Neural cell (in vitro differentiated cells): ENCODE results near the gene VMA21. TPM values are rescaled to one million over a fixed set of nuclear protein-coding genes. Genes with fewer than 3 reads are reported as not detected.

Experiments used
- H2AFZ ChIP-seq: fragments of 200-600, 300-800 bp; sonication (generic), shearing (Covaris generic); 2 replicates; pipeline ENCODE4 v1.6.0; 2014; ENCODE audit warnings: low read depth, mild to moderate bottlenecking, antibody characterized with exemption, low read length, moderate library complexity
- H3F3A ChIP-seq: fragments of 200-600 bp; shearing (Covaris generic); 2 replicates; pipeline ENCODE4 v1.6.1; 2016; ENCODE audit warnings: mild to moderate bottlenecking, moderate library complexity, mixed read lengths, antibody characterized with exemption, low read length; ENCODE audit not compliant: insufficient read depth, poor library complexity, severe bottlenecking
- H3K27ac ChIP-seq: fragments of 200-600, 300-800 bp; sonication (generic), shearing (Covaris generic); 2 replicates; pipeline ENCODE4 v1.5.1; 2014; ENCODE audit warnings: mild to moderate bottlenecking, low read length, moderate library complexity
- H3K27me3 ChIP-seq: fragments of 300-800, 200-600 bp; sonication (generic), shearing (Covaris generic); 2 replicates; pipeline ENCODE4 v1.6.0; 2014; ENCODE audit warnings: mild to moderate bottlenecking, low read depth, low read length, moderate library complexity; ENCODE audit not compliant: insufficient read depth
- H3K36me3 ChIP-seq: fragments of 300-800, 200-600 bp; sonication (generic), shearing (Covaris generic); 2 replicates; pipeline ENCODE4 v1.5.1; 2014; ENCODE audit warnings: mild to moderate bottlenecking, antibody characterized with exemption, low read length, moderate library complexity; ENCODE audit not compliant: insufficient read depth
- H3K4me2 ChIP-seq: fragments of 300-800, 200-600 bp; sonication (generic), shearing (Covaris generic); 2 replicates; pipeline ENCODE4 v1.6.0; 2014; ENCODE audit warnings: mild to moderate bottlenecking, low read length
- H3K4me3 ChIP-seq: fragments of 300-800, 200-600 bp; sonication (generic), shearing (Covaris generic); 2 replicates; pipeline ENCODE4 v1.5.1; 2014; ENCODE audit warnings: mild to moderate bottlenecking, low read length, moderate library complexity
- H3K79me2 ChIP-seq: fragments of 200-600 bp; shearing (Covaris generic); replicated peaks from 2 replicates; pipeline ENCODE4 v1.6.0; 2014; ENCODE audit warnings: mild to moderate bottlenecking, low read length, moderate library complexity; ENCODE audit not compliant: insufficient read depth
- H3K9ac ChIP-seq: fragments of 300-800, 200-600 bp; sonication (generic), shearing (Covaris generic); 2 replicates; pipeline ENCODE4 v1.6.1; 2016; ENCODE audit warnings: mild to moderate bottlenecking, low read length, mixed read lengths
- H3K9me2 ChIP-seq: fragments of 200-600 bp; shearing (Covaris generic); 2 replicates; pipeline ENCODE4 v1.6.1; 2016; ENCODE audit warnings: mild to moderate bottlenecking, low read length, mixed read lengths; ENCODE audit not compliant: insufficient read depth
- H3K9me3 ChIP-seq: fragments of 200-600, 300-800 bp; sonication (generic), shearing (Covaris generic); 2 replicates; pipeline ENCODE4 v1.6.1; 2016; ENCODE audit warnings: mild to moderate bottlenecking, mixed run types, low read length, moderate library complexity, mixed read lengths
- H4K20me1 ChIP-seq: fragments of 200-600 bp; shearing (Covaris generic); 2 replicates; pipeline ENCODE4 v1.6.1; 2016; ENCODE audit warnings: mild to moderate bottlenecking, mixed run types; ENCODE audit not compliant: insufficient read depth
- EP300 ChIP-seq: fragments of 450-650 bp; conservative IDR thresholded peaks from 2 replicates; pipeline ENCODE4 v1.6.1; 2014; ENCODE audit warnings: antibody characterized with exemption, mild to moderate bottlenecking, moderate library complexity; ENCODE audit not compliant: poor library complexity, severe bottlenecking
- EZH2 ChIP-seq: fragments of 200-600, 300-800 bp; shearing (Covaris generic), sonication (generic); IDR thresholded peaks from 2 replicates; pipeline ENCODE4 v1.6.1; 2014; ENCODE audit warnings: antibody characterized with exemption, low read length, borderline replicate concordance, mild to moderate bottlenecking; ENCODE audit not compliant: insufficient read depth, poor library complexity, severe bottlenecking
- MXI1 ChIP-seq: fragments of 450-650 bp; conservative IDR thresholded peaks from 2 replicates; pipeline ENCODE4 v1.6.1; 2014; ENCODE audit warnings: antibody characterized with exemption, mild to moderate bottlenecking; ENCODE audit not compliant: poor library complexity, severe bottlenecking
- POLR2AphosphoS5 ChIP-seq: IDR thresholded peaks from 2 replicates; pipeline ENCODE4 v1.6.1; 2012
- RAD21 ChIP-seq: fragments of 450-650 bp; conservative IDR thresholded peaks from 2 replicates; pipeline ENCODE4 v1.6.1; 2014; ENCODE audit warnings: antibody characterized with exemption, mild to moderate bottlenecking, moderate library complexity
- REST ChIP-seq: IDR thresholded peaks from 2 replicates; pipeline ENCODE4 v1.6.1; 2012; ENCODE audit warnings: borderline replicate concordance
- SMC3 ChIP-seq: fragments of 450-650 bp; conservative IDR thresholded peaks from 2 replicates; pipeline ENCODE4 v1.6.1; 2014; ENCODE audit warnings: antibody characterized with exemption, mild to moderate bottlenecking, moderate library complexity; ENCODE audit not compliant: poor library complexity
- TAF1 ChIP-seq: IDR thresholded peaks from 2 replicates; pipeline ENCODE4 v1.6.1; 2012; ENCODE audit warnings: low read depth
- polyA plus RNA-seq: library from polyadenylated mRNA; depleted of rRNA; stranded (reverse); fragments of >200 nt; gene quantifications from 2 replicates; pipeline ENCODE4 v1.2.3, GENCODE V29; 2014
- TF ChIP-seq, protein P1 (sequence below): fragments of 450-650 bp; IDR thresholded peaks from 2 replicates; pipeline ENCODE4 v1.5.1; 2014; ENCODE audit warnings: antibody characterized with exemption, mild to moderate bottlenecking, moderate library complexity; ENCODE audit not compliant: poor library complexity, severe bottlenecking

VMA21 gene
- polyA plus RNA-seq, 1 donor from 2014 or later = 130 TPM

- H3K27me3 ChIP-seq = no peaks in the 10 kb centered on the region
- H2AFZ ChIP-seq = no peak overlapping the region
- H3K9me3 ChIP-seq = no peaks in the 10 kb centered on the region
- H4K20me1 ChIP-seq = no peaks in the 10 kb centered on the region
- TF ChIP-seq SMC3 (no peak), RAD21 (no peak), MXI1 (no peak), EP300 (no peak), REST (no peak), POLR2AphosphoS5 (no peak), EZH2 (no peak), TAF1 (no peak)
- TF ChIP-seq, protein P1, sequence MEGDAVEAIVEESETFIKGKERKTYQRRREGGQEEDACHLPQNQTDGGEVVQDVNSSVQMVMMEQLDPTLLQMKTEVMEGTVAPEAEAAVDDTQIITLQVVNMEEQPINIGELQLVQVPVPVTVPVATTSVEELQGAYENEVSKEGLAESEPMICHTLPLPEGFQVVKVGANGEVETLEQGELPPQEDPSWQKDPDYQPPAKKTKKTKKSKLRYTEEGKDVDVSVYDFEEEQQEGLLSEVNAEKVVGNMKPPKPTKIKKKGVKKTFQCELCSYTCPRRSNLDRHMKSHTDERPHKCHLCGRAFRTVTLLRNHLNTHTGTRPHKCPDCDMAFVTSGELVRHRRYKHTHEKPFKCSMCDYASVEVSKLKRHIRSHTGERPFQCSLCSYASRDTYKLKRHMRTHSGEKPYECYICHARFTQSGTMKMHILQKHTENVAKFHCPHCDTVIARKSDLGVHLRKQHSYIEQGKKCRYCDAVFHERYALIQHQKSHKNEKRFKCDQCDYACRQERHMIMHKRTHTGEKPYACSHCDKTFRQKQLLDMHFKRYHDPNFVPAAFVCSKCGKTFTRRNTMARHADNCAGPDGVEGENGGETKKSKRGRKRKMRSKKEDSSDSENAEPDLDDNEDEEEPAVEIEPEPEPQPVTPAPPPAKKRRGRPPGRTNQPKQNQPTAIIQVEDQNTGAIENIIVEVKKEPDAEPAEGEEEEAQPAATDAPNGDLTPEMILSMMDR = no peak
- H3K9ac ChIP-seq = no peak overlapping the region
- no peaks in the 10 kb centered on the region for H3F3A ChIP-seq
- H3K27ac ChIP-seq = no peak overlapping the region
- no peaks in the 10 kb centered on the region for H3K36me3 ChIP-seq
- H3K79me2 ChIP-seq = peaks cover 8% of the 10 kb centered on the region
- H3K4me2 ChIP-seq = no peak overlapping the region
- no peaks in the 10 kb centered on the region for H3K9me2 ChIP-seq
- no peak overlapping the region for H3K4me3 ChIP-seq
Measured at GRCh38 chrX:151393514-151393913, 3.5 kb upstream of the VMA21 start.

GRCh38 chrX:151396042-151396824 is 773 bp upstream of the VMA21 start:
- H2AFZ ChIP-seq = peak overlapping the region; percentile 27
- H3K27ac ChIP-seq = peak overlapping the region; percentile 78
- peak overlapping the region; percentile 84 for H3K9ac ChIP-seq

More at GRCh38 chrX:151396042-151396824, 773 bp upstream of the VMA21 start:
- no peaks in the 10 kb centered on the region for H3F3A ChIP-seq
- H3K9me2 ChIP-seq = no peaks in the 10 kb centered on the region
- H3K79me2 ChIP-seq = peaks cover 36% of the 10 kb centered on the region
- H3K27me3 ChIP-seq = no peaks in the 10 kb centered on the region
- H3K4me3 ChIP-seq = peak overlapping the region; percentile 90
- H4K20me1 ChIP-seq = no peaks in the 10 kb centered on the region
- no peaks in the 10 kb centered on the region for H3K36me3 ChIP-seq
- no peaks in the 10 kb centered on the region for H3K9me3 ChIP-seq
- no peak for TF ChIP-seq EZH2
- TF ChIP-seq MXI1 = no peak
- TF ChIP-seq, protein P1 = no peak
- no peak for TF ChIP-seq REST
- no peak for TF ChIP-seq POLR2AphosphoS5
- H3K4me2 ChIP-seq = peak overlapping the region; percentile 48
